Stimulated activated CD8-positive, alpha-beta memory T cell treated with anti-CD3 and anti-CD28 coated beads, Interleukin-2, amount 100 ng/mL, for 48 hours (primary cell): Measurements from ENCODE around the gene WWC1.

Source experiments
- DNase-seq, 2 donors: peaks; one replicate each; pipeline ENCODE4 v3.0.0-alpha.2; 2020; ENCODE audit warnings: low read depth in 2 of 2

The WWC1 gene

DNA sequence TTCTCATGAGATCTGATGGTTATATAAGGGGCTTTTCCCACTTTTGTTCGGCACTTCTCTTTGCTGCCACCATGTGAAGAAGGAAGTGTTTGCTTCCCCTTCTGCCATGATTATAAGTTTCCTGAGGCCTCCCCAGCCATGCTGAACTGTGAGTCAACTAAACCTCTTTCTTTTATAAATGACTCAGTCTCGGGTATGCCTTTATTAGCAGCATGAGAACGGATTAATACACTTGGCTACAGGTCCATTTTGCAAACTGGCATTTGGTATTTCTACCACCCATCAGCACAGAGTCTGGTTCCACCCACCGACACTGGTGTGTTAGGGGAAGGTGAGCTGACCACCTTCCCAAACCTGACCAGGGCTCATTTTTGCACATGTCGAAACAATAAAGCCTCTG lies 146.9 kb downstream of the WWC1 start:
- no peak for DNase-seq

DNA sequence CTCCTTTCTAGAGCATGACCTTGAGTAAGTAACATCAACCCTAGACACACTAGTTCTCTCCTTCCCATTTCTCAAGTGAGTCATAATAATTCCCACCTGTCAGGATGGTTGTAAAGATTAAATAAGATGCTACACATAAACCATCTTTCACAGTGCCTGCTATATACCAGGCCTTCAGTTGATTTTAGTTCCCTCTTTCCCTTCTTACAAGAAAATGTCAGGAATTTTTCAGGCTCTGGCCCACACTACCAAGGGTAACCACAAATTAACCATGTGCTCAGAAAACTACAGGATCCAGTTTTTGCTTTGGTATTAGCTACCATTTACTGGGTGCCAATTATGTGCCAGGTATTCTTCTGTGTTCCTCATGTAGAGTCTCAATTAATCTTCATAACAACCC lies 152.1 kb downstream of the WWC1 start:
- no peak for DNase-seq

DNA sequence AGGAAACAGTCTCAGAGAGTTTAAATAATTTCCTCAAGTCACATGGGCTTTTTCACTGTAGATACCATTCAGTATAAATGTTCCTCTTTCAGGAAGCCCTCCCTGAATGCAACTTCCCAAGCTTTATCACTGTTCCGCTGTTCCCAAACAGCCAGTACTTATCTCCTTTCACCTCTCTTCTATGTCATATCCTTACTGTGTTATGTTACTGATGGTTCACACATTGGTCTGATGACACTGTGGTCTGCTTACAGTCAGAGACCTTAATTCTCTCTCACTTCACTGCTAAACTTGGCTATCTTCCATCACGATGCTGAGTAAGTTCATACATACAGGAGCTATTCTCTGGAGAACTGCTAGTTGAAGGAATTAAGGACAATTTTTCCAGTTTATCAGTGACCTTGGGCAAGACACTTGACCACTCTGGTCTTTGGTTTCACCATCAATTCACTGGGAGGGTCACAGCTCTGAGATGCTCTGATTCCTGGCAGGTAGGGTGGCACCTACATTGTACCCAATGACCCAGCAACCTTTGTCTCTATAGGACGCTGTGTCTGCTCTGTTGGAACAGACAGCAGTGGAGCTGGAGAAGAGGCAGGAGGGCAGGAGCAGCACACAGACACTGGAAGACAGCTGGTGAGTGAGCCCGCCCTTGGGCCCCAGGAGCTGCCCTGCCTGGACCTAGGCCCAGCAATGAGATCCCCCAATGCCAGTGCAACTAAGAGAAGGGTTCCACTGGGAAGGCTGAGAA lies 152.7 kb downstream of the WWC1 start:
- DNase-seq, result no peak

DNA sequence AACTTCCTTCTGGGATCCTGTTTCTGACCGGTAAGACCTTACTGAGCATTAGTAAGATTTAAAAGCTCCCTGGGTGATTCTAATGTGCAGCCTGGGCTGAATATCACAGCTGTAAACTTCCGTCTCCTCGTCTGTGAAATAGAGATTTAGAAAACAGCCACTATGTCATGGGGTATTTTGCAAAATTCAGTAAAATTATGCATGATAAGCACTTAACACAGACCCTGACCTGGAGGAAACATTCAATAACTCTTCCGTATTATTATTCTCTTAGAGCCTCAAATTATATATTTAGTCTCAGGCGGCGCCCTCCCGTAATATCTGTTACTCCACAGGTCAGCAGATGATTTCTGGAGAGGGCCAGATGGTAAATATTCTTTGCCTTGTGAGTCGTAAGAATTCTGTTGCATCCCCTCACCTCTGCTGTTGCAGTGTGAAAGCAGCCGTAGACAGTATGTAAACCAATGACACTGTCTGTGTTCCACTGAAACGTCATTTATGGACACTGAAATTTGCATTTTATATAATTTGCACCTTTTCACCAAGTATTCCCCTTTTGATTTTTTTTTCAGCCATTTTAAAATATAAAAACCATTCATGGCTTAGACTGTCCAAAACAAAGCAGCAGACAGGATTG lies 155.7 kb downstream of the WWC1 start:
- DNase-seq, result no peak

DNA sequence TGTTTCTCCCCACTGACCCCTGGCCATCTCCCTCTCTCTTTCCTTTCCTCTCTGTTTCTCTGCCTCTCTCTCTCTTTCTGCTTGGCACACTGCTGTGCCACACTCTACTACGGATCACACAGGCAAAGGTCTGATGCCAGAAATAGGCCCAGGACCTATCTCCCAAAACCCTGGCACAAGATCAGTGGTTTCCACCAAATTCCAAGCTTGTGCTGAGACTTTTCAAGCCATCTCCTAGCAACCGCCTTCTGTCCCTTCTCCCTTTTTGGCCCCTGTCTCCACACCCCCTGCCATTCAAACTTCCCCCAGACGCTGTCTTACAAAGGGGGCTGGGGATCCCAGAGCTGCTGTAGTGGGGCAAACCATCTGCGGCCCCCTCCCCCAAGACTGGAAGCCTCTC lies 156.4 kb downstream of the WWC1 start:
- DNase-seq, result no peak

DNA sequence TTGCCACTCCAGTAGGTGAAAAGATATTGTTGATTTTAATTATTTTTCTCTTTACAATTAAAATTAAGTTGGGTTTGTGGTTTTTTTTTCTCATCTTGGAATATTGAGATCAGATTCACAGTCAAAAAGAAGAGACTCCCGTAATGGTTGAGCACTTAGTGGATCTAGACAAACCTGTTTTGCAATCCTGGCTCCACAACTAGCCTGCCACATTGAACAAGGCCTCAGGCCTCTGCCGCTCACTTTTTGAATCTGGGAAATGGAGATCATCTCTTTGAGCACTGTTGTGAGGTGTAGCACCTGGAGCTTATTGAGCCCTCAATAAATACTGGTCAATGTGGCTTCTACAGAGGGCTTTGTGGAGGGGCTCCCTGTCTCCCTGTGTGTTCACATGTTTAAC lies 157.7 kb downstream of the WWC1 start:
- no peak for DNase-seq

DNA sequence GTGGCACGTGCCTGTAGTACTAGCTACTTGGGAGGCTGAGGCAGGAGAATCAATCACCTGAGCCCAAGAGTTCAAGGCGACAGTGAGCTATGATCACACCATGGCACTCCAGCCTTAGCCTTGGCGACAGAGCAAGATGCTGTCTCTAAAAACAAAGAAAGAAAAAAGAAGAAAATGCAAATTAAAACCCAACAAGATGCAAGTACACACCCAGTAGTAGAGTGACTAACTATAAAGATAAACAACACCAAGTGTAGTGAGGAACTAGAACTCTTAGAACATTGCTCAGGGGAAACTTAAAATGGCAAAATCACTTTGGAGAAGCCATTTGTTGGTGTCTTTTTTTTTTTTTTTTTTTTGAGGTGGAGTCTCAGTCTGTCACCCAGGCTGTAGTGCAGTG lies 160.1 kb downstream of the WWC1 start:
- DNase-seq, result no peak

DNA sequence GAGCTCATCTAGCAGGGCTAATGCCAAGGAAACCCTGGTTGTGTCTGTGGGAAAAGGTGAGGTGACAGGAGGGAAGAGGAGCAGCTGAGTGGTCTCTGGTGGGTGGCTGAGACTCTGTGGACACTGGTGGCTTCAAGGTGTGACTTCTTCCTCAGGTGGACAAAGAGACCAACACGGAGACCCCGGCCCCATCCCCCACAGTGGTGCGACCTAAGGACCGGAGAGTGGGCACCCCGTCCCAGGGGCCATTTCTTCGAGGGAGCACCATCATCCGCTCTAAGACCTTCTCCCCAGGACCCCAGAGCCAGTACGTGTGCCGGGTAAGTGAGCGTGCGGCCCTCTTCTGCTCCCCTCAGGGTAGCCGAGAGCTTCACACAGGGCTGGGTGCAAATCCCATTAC lies 163.8 kb downstream of the WWC1 start:
- no peak for DNase-seq

DNA sequence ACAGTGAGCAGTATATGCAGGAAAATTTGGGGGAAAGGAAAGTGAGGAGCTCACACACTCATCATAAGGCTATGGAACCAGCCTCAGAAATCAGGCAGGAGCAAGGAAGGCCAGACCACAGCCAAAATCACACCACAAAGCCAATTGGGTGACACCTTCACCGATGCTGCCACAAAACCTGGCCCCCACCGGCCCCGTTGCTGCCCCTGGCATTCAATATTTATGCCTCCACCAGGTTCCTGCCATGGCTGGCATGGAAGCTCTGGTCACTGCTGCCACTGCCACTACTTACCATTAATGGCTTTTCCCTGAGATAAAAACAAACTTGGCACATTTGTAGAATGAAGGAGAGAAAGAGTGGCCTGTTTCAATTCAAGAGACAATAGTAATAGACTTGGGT lies 166.1 kb downstream of the WWC1 start:
- DNase-seq, result no peak

DNA sequence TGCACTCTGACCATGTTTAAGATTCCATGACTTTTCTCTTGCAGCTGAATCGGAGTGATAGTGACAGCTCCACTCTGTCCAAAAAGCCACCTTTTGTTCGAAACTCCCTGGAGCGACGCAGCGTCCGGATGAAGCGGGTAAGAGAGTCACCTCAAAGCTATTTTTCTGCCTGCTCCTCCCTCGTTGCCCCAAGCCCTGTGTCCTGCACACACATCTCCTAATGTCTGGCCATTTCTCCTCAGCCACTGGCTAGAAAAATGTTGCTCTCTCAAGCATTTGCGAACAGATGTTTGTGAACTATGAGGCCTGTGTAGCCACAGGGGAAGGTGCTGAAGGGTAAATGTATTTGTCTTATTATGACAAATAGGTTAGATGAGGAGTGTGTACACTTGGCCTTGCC lies 169.2 kb downstream of the WWC1 start:
- DNase-seq, result no peak

DNA sequence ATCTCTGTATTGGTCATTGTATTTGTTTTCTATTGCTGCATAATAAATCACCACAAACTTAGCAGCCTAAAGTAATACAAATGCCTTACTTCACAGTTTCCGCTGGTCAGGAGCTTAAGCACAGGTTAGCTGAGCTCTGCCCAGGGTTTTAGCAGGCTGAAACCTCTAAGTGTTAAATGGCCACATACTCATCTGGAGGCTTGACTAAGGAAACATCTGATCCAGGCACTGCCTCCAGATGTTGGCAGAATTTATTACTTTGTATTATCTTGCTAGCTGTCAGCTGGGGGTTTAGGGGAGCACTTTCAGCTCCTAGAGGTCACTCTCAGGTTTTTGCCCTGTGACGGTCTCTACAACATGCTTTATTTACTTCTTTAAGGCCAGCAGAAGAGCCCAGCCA lies 171.6 kb downstream of the WWC1 start:
- DNase-seq, result no peak

DNA sequence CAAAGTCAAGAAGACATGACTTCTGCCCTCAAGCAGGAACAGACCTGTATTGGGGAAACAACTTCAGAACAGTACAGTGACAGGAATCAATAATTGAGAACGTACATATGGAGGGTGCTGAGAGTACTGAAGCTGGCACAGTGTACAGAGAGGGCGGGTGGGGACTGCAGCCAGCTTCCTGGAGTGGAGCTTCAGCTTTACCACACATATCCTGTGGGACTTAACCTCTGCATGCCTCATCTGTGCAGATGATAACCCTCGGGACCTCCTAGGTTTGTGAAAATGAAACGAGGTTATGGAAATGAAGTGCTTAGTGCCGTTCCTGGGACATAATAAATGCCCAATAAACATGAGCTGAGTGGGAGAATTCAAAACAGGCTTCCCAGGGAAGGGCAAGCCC lies 172.8 kb downstream of the WWC1 start:
- no peak for DNase-seq

DNA sequence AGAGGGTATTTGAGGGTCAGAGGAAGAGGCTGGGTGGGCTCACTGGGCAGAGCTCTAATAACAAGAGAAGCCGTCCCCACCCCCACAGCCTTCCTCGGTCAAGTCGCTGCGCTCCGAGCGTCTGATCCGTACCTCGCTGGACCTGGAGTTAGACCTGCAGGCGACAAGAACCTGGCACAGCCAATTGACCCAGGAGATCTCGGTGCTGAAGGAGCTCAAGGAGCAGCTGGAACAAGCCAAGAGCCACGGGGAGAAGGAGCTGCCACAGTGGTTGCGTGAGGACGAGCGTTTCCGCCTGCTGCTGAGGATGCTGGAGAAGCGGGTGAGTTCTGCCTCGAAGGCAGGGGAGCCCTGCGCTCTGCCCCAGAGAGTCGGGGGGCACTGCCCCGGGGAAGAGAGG lies 173.2 kb downstream of the WWC1 start:
- no peak for DNase-seq

DNA sequence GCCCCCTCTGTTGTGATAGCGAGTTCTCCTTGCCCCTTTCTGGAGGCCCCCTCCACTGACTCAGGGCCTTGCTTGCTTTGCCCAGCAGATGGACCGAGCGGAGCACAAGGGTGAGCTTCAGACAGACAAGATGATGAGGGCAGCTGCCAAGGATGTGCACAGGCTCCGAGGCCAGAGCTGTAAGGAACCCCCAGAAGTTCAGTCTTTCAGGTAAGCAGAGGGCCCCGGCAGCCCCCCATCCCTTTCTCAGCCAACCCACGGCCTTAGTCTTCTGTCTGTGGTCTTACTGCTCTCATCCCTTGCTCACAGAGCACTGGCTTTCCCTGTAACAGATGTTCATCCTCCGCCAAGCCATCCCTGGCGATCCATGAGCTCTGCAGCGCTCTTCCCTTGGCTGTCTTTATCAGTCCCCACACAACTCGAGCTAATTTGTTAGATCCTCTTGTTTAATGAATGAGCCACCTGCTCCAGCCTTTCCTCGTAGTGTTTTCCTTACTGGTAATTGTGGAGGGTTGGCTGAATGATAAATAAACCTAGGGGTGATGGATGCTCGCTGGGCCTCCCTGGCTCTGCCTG lies 176.4 kb downstream of the WWC1 start:
- no peak for DNase-seq

DNA sequence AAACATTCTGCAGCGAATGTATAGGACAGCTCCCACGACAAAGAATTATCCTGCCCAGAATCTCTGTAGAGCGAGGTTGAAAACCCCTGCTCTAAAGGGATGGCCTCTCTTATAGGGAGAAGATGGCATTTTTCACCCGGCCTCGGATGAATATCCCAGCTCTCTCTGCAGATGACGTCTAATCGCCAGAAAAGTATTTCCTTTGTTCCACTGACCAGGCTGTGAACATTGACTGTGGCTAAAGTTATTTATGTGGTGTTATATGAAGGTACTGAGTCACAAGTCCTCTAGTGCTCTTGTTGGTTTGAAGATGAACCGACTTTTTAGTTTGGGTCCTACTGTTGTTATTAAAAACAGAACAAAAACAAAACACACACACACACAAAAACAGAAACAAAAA lies 177.4 kb downstream of the WWC1 start:
- no peak for DNase-seq

DNA sequence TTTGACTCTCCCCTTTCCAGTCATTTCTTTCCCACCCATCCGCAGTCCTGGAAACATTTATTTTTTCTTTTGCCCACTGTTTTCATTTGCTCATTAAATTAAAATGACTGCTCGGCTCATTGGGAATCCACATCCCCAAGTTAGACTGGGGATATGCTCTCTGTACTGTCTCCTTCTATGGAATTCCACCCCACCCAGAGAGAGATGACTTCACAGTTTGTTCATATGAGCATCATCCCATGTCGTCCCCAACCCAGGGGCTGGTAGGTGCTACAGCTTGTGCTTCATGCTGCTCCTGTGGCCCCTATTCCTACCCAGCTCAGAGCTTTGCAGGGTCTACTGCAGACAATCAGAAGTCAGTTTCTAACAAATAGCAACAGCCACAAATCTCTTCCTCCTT lies 178.4 kb downstream of the WWC1 start:
- no peak for DNase-seq

DNA sequence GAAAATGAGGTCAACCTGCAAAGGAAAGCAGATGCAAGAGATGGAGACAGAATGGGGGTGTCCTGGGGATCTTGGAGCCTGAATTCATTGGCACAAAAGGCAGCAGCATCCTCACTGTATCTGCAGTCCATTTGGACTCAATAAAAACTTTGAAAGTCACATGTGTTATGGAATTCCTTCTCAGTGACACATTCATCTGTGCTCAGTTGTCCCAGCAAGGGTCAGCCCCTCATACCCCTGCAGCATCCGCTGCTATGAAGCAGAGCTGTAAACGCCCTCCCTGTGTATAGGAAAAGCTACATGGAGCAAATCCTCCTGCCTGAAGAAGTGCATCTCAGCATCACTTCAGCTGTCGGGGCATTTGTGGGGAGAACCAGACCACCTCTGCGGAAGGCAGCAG lies 180.3 kb downstream of the WWC1 start:
- no peak for DNase-seq

DNA sequence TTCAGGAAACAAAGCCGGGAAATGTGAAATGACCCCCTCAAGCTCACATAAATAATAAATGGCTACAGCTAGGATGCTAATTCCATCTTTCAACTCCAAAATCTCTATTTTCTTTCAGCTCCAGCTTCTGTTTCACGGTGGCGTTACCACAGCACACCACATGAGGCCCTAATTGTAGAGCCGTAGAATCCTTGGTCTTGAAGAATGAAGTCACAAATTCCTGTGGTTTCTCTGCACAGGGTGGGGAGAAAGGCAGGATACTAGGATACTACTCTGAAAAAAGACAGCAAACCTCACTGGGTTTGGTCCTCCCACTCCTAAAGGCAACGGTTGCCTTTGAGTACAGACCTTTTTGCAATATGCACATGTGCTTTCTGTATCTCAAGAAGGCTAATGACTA lies 180.9 kb downstream of the WWC1 start:
- no peak for DNase-seq

DNA sequence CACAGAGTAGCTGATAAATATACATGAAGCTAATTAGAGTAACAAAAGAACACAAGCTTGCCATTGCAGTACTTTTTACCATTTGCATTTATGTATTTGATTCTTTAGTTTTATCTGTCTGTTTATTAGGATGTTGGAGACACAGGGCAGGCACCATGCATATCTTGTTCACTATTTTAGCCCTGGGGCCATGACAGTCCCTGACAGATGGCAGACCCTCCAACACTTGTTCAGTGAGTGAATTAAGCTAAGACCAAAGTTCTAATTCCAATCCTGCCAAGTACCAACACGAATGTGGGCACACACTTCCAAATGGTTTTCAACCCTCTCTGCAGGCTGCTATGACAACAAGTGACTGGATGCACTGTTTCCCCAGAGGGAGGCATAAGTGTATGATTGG lies 182.9 kb downstream of the WWC1 start:
- no peak for DNase-seq

DNA sequence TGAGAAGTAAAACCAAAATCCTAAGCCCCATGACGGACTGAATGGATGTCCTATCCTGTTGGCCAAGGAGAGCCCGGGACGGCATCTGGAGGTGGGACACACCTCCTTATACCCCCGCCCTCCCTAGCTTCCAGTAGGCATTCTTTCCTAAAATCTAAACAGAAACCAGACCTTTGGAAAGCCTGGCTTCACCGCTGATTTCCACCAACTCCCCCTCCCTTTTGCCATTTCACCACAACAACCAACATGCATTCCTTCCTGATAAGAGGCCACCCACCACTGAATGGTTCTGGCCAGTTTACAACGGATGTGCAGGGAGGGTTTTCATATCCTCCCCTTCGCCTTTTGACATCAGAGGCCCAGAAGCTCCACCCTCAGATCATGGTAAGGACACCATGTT lies 185.6 kb downstream of the WWC1 start:
- no peak for DNase-seq

DNA sequence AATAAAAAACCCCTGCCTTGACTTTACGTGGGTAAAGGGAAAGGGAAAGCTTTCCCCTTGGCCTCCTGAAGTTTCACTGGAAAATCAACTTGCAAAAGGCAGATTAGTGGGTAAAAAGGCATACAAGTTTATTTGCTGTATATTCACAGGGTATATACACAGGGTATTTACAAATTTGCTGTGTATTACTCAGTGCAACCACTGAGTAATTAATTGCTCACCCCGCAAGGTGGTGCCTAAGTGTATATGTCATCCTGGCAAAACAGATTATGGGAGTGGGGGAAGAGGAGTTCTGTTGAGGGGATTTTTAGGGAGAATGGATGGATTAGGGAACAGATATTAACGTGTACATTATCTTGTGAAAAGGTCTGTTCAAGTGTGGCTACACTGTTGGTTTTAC lies 187.7 kb downstream of the WWC1 start:
- no peak for DNase-seq

DNA sequence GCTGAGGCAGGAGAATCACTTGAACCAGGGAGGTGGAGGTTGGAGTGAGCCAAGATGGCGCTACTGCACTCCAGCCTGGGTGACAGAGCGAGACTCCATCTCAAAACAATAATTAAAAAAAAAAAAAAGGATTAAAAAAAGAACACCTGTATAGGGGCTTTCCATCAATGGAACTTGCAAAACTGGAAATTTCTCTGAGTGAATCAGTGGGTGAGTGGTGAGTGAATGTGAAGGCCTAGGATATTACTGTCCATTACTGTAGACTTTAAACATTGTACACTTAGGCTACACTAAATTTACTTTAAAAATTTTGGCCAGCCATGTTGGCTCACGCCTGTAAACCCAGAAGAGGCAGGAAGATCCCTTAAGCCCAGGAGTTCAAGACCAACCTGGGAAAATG lies 189.2 kb downstream of the WWC1 start:
- no peak for DNase-seq

DNA sequence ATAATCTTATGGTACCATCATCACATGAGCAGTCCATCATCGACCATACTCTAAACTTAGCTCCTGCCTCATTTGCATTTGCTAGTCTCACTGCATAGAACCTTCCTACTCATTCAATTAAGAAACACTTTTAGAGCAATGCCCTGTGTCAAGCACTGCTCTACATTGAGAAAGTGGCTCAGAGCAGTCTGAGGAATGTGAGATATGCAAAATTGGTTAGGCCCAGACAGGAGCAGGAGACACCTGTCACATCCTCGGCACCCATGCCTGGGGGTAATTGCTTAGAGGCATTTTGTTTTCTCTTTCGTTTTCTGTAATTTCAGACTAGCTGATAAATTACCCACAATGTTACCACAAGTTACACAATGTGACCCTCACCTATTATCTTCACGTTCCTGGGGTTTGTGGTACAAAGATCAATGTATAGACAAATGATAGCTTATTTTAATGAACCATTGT lies 189.9 kb downstream of the WWC1 start:
- DNase-seq, result no peak

DNA sequence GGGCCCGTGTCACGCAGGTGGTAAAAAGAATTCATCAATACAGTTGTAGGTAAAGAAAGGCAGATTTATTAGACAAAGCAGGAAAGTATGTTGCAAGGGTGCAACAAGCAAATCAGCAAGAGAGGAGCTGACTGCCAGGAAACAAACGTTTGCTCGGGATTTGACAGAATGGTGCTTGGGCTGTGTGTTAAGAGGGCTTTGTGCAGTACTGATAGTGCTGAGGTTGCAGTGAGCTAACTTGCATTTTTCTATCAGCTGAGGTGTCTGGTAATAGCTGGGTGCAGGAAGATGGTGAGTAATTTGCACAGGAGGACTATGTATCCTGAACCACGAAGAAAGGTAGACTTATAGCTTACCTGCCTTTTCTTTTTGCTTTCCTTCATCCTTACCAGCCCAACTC lies 190.9 kb downstream of the WWC1 start:
- DNase-seq, result no peak
